OCI-LY7 (cell line): Measurements from ENCODE around the gene RSAD1.

Source experiments
- EZH2phosphoT487 ChIP-seq: fragments of 200-600 bp; sonication (generic); IDR thresholded peaks from 2 replicates; pipeline ENCODE4 v1.6.1; 2018; ENCODE audit warnings: low read depth, borderline replicate concordance, mild to moderate bottlenecking, mixed run types, antibody characterized with exemption, low read length, moderate library complexity, mixed read lengths
- TF ChIP-seq, protein P1 (sequence below): fragments of 200-600 bp; sonication (generic); conservative IDR thresholded peaks from 2 replicates; pipeline ENCODE4 v1.5.1; 2014; ENCODE audit warnings: mild to moderate bottlenecking, antibody characterized with exemption, low read length, moderate library complexity, mixed read lengths

DNA sequence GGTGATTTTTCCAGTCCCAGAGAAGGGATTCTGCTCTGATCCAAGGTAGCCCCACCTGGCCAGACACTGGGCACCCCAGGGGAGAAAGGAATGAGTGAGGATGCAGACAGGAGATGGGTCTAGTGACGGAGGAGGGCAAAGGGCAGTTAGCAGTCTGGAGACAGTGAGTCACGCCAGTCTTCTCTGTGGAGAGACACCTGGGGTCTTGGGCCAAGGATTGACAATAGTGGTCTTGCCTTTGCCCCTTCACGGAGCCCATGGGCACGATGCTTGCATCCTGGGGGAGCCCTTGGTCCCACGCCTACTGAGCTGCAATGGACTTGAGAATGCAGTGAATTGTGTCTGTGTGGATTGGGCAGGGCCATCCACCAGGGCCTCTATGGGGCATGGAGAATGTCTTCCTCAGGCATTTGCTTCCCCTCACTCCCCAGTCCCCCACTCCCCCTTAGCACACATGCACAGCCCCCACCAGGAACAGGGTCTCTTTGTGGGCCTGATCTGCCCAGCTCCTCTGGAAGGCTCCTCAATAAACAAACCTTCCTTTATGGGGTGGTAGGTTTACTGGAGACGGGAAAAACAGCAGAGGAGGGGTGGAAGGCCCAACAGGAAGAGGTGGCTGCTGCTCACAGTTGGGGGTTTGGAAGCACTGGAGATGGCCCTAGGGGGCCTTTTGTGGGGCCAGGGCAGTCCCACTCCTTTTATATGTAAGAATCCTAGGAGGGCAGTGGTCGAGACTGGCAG is 11.4 kb upstream of the RSAD1 start:
- TF ChIP-seq, protein P1, sequence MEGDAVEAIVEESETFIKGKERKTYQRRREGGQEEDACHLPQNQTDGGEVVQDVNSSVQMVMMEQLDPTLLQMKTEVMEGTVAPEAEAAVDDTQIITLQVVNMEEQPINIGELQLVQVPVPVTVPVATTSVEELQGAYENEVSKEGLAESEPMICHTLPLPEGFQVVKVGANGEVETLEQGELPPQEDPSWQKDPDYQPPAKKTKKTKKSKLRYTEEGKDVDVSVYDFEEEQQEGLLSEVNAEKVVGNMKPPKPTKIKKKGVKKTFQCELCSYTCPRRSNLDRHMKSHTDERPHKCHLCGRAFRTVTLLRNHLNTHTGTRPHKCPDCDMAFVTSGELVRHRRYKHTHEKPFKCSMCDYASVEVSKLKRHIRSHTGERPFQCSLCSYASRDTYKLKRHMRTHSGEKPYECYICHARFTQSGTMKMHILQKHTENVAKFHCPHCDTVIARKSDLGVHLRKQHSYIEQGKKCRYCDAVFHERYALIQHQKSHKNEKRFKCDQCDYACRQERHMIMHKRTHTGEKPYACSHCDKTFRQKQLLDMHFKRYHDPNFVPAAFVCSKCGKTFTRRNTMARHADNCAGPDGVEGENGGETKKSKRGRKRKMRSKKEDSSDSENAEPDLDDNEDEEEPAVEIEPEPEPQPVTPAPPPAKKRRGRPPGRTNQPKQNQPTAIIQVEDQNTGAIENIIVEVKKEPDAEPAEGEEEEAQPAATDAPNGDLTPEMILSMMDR: no peak
- TF ChIP-seq EZH2phosphoT487: no peak
